HG02973 (cell line): ENCODE data around the gene TAX1BP3.
A peak's percentile ranks its signal among the peaks of the same experiment; 100 is the strongest.

Experiments used
- ATAC-seq: cut with Tn5 transposase; IDR thresholded peaks from one replicate; pipeline ENCODE4 v1.9.1; 2021; ENCODE audit warnings: moderate library complexity; ENCODE audit not compliant: unreplicated experiment

TAX1BP3 gene

DNA sequence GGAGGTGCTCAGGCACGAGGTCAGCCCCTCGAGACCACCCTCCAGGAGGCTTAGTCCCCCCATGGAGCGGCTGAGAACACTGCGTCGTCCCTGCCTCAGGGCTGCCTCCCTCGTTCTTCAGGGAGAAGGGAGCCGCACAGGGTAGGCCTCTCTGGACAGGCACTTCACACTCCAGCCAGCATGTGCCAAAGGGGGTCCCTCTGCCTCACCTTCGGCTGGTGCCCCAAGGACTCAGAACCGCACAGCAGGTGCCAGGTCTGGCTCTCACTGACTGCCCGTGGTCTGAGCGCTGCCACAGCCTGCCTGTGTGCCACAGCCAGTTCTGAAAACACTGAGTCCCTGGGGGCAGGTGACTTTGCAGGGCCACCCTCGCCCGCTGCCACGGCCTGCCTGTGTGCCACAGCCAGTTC, 20.5 kb upstream of the TAX1BP3 start:
- no peak for ATAC-seq

DNA sequence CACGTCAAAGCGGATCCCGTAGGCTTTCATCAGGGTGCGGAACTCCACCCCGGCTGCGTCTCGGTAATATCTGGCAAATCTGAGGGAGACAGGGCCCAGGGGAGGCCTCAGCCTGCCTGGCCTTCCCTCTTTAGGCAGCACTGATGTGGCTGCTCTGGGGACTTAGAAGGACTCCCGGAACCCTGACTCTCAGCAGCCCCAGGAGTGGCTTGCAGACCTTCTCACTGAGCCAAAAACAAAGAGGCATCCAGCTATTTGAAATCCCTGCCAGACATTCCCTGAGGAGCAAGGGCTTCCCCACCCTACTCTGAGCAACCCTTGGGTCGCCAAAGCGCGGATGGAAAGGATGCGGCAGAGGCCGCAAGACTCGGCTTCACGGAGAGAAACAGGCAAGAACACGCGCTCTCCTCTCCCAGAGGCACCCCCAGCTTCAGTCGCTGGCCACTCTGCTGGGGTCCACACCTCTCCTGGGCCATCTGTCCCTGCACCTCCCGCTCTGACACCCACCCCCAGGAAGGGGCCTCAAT, 19.7 kb upstream of the TAX1BP3 start:
- ATAC-seq: no peak

DNA sequence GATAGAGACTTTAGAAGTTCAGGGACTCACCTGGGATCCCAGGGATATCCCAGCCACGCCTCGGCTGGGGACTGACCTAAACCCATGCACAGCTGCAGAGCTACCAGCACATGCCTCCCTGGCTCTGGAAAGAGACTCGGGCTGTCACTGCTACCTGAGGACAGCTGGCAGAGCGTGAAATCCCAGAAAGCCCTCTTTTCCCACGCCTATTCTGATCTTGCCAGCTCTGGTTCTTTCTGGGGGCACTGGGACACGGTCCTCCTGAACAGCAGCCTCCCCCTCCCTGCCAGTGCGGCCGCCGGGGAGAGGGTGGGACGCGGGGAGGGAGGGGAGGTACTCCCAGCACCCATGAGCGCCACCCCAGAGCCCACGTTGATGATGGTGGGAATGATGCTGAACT, 16.8 kb upstream of the TAX1BP3 start:
- ATAC-seq: no peak

DNA sequence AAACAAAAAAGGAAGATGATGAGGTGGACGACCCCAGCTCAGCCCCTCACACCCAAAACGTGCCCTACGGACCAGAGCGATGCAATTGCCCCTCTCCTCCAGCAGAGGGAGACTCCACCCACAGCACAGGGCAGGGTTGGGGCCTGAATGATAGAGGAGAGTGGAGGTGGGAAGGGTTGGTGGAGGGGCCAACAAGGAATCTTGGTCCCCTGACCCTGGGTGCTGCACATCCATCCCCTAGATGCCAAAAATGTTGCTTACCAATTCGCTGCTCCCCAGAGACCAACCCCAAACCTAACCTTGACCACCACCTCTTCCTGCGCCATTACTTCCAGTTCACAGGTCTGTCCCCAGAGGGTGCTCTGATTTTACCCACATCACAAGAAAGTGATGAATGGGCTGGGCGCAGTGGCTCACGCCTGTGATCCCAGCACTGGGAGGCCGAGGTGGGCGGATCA, 14.7 kb upstream of the TAX1BP3 start:
- no peak for ATAC-seq

DNA sequence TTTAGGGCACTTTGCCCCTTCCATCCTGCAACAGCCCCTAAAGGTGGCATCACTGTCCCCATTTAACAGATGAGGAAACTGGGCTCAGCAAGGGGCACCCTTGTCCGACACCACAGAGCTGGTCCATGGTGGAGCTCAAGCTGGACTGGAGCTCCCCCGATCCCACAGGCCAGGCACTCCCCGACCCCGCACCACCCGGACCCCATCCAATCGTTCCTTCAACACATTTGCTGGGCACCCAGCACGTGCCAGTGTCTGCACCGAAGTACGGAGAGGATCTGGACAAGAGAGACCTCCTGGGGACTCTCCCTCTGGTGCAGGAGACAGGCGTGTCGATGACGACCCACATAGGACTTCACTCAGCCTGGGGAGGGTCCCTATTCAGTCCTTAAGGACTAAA, 13.7 kb upstream of the TAX1BP3 start:
- no peak for ATAC-seq

DNA sequence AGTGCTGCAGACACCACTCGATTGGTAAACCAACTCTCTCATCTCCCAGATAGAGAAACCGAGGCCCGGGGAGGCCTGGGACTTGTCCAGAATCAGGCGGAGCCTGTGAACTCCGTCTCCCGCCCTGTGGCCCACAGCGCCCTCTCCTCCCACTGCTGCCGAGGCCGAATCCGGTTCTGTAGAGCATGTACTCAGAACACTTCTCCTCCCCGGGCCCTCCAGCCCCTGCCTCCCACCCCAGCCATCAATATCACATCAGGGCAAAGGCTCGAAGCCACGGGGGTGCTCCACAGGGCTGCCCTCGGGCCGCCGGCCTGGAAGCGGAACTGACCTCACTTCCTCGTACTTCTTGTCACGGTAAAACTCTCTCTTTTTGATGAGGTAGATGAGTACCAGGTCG, 13.2 kb upstream of the TAX1BP3 start:
- ATAC-seq: no peak

DNA sequence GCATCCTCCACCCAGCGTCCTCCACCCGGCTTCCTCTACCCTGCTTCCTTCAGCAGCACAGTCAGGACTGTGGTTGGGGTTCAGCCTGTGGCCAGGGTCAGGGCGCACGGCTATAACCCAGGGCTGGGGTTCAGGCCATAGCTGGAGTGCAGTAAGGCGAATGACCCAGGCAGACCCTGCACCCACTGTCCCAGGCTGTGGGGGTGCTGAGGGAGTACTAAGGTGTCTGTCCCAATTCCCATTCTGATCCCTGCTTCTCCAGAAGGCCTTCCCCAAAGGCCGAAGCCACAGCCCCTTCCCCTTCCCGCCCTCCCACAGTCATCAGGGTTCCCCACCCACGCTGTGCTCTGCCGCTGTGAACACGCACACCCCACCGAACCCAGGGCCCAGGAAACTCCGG, 12.7 kb upstream of the TAX1BP3 start:
- ATAC-seq: no peak

DNA sequence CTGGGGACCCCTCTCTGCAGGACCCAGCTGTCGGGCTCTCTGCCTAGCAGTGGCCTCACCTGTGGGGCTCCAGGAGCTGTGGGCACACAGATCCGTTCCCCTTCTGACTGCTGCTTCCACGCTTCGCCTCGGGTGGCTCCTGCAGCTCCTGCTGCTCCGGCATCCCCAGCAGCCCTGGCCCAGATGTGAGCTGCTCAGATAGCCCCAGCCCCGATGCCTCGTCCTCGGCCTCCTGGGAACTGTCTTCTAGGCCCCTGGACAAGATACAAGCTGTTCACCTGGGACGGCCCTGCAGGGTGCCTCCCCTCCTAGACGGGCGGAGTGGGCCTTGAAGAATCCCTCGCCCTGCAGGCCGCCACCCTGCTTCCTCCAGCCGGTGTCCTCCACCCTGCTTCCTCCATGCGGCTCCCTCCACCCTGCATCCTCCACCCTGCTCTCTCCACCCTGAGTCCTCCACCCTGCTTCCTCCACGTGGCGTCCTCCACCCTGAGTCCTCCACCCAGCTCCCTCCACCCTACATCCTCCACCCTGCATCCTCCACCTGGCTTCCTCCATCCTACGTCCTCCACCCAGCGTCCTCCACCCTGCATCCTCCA, 11.3 kb upstream of the TAX1BP3 start:
- no peak for ATAC-seq

DNA sequence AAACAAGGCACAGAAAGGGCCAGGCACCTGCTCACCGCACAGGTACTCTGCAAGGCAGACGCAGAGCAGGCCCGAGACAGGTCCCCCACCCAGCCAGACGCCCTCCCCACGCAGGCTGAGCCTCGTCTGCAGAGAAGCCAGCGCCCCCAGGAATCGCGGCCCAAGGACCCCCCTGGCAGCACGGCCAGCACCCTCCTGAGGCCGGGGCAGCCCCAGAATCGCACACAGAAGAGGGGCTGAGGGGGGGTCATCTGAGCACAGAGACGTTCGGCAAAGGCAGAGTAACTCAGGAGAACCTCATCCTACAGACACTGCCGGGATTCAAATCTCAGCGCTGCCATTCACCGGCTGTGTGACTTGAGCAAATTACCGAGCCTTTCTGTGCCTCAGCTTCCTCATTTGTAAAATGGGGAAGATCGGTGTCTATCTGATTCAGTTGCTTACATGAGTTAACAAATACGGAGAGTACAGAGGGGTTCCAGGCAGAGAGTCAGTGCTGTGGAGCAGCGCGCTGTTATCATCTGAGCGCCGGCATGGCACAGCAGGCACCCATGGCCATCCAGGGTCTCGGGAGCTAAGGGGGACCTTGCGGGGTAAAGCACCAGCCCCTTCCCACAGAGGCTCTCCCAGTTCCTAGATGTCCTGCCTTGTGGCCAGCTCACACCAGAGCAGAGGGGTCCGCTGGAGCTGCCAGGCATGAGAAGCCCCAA, 10.6 kb upstream of the TAX1BP3 start:
- ATAC-seq: no peak

DNA sequence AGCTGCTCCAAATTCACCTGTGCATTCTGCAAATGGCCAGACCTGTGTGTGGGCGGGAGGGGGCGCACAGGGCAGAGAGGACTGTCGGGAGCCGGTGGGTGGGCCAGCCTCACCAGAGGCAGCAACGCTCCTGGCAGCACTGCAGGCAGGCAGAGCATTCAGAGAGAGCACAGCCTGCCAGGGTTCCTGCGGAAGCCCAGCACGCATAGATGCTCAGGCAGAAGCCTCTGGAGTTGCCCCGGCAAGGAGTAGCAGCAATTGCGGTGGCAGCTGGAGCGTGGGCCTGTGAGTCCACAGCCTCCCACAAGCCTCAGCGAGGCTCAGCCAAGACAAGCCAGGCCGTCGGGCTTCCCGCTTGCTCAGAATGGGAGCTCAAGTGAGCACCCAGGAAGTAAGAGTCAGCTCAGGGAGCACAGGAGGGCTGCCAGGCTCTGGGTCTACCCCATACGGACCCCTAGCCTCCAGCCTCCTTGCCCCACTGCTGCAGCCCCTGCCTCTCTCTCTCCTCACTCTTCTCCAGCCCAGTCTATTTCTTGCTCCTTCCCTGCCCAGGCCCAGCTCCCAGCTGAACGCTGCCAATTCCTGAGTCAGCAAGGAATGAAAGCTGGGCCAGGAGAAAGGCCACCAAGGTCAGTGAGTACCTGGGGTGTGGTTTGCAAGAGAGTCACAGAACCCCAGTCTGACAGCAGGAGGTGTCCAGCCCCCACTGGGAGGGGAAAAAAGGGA, 9.9 kb upstream of the TAX1BP3 start:
- no peak for ATAC-seq

DNA sequence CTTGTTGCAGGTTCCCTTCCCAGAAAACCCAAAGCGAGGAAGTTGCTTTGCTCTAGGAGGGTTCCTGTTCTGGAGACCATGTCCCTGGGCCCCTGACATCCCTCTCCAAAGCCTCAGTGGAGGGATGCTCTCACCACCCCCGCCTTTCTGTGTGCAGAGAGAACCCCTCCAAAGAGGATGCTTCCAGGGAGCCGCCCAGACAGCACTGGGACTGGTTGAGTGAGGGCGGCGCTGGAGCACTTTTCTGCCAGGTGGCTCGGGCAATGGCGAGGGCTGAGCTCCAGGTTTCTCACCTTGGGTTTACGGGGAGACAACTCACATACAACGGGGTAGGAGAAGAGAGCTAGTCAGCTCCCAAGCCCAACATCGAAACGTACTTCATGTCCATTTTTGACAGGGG, 7.5 kb upstream of the TAX1BP3 start:
- no peak for ATAC-seq

DNA sequence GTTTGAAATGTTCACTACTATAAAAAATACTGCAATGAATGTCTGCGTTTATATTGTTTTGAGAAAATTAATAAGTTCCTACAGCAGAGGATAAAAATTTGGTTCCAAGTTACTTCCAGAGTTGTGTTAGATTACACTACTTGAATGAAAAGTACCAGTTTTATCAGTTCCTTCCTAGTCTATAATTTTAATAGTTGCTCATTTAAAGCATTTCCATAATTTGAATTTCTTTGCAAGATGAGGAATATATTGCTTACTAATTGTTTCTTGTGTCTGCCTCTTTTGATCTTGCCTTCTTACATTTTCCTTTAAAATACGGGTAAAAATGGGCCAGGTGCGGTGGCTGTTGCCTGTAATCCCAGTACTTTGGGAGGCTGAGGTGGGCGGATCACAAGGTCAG, 4.2 kb upstream of the TAX1BP3 start:
- ATAC-seq: no peak

DNA sequence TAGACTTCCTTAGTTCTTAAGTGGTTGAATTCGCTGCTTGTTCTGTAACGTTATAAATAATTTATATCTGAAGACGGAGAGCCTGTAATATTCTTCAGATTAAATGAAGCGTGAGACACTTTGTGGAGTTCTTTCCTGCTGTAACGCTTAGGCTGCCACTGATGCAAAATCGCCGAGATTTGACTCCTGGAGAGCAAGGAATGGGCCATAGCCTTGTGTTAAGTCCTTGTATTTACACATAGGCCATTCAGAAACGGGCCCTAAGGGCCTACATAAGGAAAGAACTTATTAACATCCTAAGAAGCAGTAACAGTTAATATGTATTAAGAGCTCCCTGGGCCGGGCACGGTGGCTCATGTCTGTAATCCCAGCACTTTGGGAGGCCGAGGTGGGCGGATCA, 1.2 kb upstream of the TAX1BP3 start:
- ATAC-seq: no peak

DNA sequence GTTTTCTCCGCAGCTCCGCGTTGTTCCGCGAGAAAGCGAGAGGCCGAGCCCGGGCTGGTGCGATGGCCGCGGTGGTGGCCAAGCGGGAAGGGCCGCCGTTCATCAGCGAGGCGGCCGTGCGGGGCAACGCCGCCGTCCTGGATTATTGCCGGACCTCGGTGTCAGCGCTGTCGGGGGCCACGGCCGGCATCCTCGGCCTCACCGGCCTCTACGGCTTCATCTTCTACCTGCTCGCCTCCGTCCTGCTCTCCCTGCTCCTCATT, 638 bp upstream of the TAX1BP3 start:
- peak; percentile 3 for ATAC-seq

DNA sequence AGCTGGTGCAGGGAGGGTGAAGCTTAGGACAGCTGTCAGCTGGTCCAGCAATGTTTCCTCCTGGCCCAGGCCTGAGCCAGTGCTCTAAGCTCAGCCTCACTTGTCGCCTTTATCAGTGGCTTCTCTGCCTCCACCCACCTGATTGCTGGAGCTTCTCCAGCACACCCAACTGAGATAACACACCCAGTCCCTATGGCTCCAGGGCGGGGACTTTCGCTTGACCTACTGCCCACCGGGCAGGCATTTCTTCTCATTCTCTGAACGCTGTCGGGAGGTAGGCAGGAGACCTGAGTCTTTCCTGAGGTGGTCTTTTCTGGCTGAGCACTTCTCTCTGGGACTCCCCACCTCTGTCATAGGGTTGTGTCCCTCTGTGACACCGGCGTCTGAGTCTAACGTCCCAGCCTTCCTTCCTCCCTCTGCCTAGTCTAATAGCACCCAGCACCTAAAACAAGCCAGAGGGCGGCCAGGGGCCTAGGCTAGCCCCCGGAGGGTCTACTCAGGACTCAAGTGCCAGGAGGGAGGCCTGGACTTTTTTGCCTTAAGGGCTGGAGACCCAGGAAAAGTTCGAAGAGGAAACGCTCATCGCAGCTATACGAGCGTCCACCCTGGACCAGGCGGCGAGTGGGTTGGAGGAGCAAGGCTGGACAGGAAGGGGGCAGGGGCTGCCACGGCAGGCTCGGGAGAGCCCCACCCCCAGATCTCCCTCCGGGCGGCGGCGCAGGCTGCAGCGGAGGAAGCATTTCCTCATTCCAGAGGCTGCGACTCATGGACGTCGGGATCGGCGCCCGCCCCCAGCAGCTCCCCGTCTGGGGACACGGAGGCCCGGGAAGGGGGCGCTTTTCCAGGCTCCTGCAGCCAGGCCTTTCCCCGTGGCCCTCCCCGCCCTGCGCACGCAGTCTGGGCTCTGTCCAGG, 756 bp downstream of the TAX1BP3 start:
- ATAC-seq: peak; percentile 9

DNA sequence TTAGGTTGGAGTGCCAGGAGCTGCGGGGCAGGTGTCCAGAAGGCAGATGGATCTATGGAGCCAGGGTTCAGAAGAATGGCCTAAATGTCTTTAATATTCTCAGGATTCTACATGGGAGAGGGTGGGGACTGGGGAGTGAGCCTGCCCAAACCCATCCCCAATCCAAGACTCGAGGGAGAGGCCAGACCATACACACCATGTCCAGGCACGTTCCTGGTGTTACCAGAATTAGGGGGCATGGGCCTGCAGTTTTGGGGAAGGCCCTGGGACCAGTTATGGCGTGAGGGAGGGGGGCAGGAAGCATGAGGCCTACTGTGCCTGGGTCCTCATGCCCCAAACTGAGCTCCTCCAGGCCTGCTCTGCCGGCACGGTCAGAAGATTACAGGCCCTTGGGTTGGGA, 1.9 kb downstream of the TAX1BP3 start:
- no peak for ATAC-seq

DNA sequence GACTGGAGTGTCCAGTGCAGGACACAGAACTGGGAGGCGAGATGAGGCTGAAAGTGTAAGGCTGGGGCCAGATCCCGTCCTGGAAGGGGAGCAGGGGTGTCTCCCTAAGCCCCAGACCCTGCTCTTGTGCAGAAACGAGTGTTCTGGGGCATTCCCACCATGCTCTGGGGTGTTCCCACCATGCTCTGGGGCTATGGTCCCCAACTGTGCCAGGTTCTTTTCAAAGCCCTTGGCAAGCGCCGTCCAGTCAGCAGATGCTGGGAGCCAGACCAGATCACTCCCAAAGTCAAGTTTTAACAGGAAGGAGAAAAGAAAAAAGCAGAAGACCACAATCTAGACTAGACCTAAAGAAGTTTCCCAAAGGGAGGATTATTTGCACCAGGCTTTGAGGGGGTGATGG, 2.5 kb downstream of the TAX1BP3 start:
- no peak for ATAC-seq

DNA sequence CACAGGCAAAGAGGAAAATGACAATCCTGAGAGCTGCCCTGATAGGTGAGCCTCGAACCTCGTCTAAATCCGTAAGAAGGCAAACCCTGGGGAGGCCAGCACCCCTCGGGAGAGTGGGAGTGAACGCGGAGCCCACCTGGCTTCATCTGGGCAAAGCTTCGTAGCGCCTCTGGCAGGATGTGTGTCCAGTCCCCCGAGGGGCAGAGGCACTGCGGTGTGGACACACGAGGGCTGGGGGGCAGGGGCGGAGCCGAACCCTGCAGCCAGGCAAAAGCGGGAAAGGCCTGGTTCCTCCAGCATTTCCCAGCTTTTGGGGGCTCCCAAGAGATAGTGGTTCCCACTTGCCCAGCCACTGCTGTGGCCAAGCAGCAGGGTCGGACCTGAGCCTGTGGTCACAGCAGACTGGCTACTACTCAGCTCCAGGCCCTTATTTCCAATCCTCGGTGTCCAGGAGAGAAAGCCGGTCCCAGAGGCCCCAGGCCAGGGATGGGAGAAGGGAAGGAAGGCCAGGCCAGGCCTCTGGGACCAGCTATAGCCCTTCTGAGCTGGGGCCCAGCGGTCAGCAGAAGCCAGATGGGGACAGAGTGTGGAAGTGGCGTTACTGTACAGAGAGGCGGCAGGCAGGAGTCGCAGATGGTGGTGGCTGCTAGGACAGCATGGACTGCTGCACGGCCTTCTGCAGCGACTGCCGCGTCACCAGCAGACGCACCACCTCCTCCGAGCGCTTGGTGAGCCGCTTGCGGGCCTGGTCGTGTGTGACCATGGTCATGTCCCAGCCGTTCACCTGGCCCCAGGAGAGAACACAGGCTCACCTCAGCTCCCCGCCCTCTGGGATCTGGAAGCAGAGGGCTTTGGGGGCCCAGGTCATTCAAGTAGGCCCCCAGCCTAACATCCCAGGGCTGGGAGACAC, 5.0 kb downstream of the TAX1BP3 start:
- ATAC-seq: no peak

DNA sequence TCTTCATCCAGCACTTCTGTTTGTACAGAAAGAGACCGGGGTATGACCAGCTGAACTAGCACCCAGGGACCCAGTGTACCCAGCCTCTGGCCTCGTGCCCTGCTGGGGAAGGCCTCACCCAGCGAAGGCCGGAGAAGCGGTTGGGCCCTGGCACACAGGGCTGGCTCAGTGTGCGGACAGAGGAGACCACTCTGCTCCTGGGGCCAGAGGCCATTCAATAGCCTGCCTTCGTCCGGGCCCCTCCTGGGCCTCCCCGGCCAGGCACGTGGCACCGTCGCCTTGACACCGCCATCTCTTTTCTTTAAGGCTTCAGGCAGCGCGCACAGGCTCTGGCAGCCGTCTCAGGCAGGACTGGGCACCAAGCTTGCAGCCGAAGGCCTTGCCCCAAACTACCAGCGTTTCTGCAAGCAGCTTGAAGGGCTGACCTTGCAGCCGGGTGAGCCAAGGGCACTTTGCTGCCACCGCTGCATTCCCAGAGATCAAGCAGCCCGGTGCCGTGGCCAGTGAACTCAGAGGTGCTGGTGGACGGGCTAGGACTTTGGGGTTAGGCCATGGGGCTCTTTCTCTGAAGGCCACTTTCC, 8.0 kb downstream of the TAX1BP3 start:
- no peak for ATAC-seq
